HCEC 1CT (cell line): ENCODE data around the gene TMEM132D.
"Not testable (repeated sequence)": the region's sequence is repeated elsewhere in the genome, so short reads cannot be mapped to it uniquely, and the experiment has no call there.

Source experiments
- DNase-seq: peaks from one replicate; pipeline ENCODE4 v3.0.0-alpha.2; 2017

Gene TMEM132D

GRCh38 chr12:129903956-129904829, at the start of gene TMEM132D:
TMEM132D (minus strand) TSS chr12:129904025.
- no peak for DNase-seq

- no peak for DNase-seq
These were observed 45.8 kb upstream of the TMEM132D start for GRCh38 chr12:129949651-129950050.

GRCh38 chr12:129941618-129942017, 37.8 kb upstream of the TMEM132D start:
- DNase-seq: no peak

- DNase-seq: no peak
These were observed 34.3 kb upstream of the TMEM132D start for GRCh38 chr12:129938089-129938488.

GRCh38 chr12:129937426-129937825, 33.6 kb upstream of the TMEM132D start:
- no peak for DNase-seq

GRCh38 chr12:129928643-129929042, 24.8 kb upstream of the TMEM132D start:
- DNase-seq: no peak

- DNase-seq: no peak
These were observed 23.6 kb upstream of the TMEM132D start for GRCh38 chr12:129927316-129927900.

GRCh38 chr12:129911428-129912049, 7.7 kb upstream of the TMEM132D start:
- DNase-seq: no peak

- DNase-seq: no peak
These were observed 5.5 kb upstream of the TMEM132D start for GRCh38 chr12:129909051-129910020.

GRCh38 chr12:129903092-129903945, 506 bp downstream of the TMEM132D start:
- DNase-seq: no peak

- no peak for DNase-seq
These were observed 1.3 kb downstream of the TMEM132D start for GRCh38 chr12:129902371-129903091.

GRCh38 chr12:129901254-129901653, 2.6 kb downstream of the TMEM132D start:
- no peak for DNase-seq

- no peak for DNase-seq
These were observed 3.5 kb downstream of the TMEM132D start for GRCh38 chr12:129900306-129900705.

GRCh38 chr12:129899045-129899444, 4.8 kb downstream of the TMEM132D start:
- DNase-seq: not testable (repeated sequence)

- DNase-seq: no peak
These were observed 10.1 kb downstream of the TMEM132D start for GRCh38 chr12:129893691-129894090.

GRCh38 chr12:129887101-129887500, 16.7 kb downstream of the TMEM132D start:
- DNase-seq: no peak

GRCh38 chr12:129886541-129886940, 17.3 kb downstream of the TMEM132D start:
- DNase-seq: no peak

GRCh38 chr12:129885287-129885686, 18.5 kb downstream of the TMEM132D start:
- no peak for DNase-seq

- no peak for DNase-seq
These were observed 26.4 kb downstream of the TMEM132D start for GRCh38 chr12:129877411-129877810.

- DNase-seq: no peak
These were observed 30.0 kb downstream of the TMEM132D start for GRCh38 chr12:129873833-129874208.
